HTERT RPE-1 (cell line): ENCODE measurements around the gene PCDHB15.
"Not testable (repeated sequence)": the region's sequence is repeated elsewhere in the genome, so short reads cannot be mapped to it uniquely, and the experiment has no call there.

Experiments used
- in situ Hi-C: fragments of 300-500 bp; cut with MboI; formaldehyde crosslinking; loops from 4 replicates; pipeline ENCODE4 v1.14.3; 2020; ENCODE audit warnings: low sequenced_read_pairs

Gene PCDHB15

GRCh38 chr5:141247434-141247833 lies 2.2 kb downstream of the PCDHB15 start:
- in situ Hi-C loops = not testable (repeated sequence)

GRCh38 chr5:141250576-141250975 lies 5.4 kb downstream of the PCDHB15 start:
- in situ Hi-C loops = no loop called here

- in situ Hi-C loops = no loop called here
Measured at GRCh38 chr5:141258464-141258863, 13.3 kb downstream of the PCDHB15 start.

GRCh38 chr5:141258948-141259347 lies 13.8 kb downstream of the PCDHB15 start:
- in situ Hi-C loops = no loop called here

GRCh38 chr5:141260458-141261237 lies 15.5 kb downstream of the PCDHB15 start:
- in situ Hi-C loops = no loop called here

GRCh38 chr5:141261238-141261546 lies 16.0 kb downstream of the PCDHB15 start:
- in situ Hi-C loops = no loop called here

- in situ Hi-C loops = no loop called here
Measured at GRCh38 chr5:141269195-141269594, 24.0 kb downstream of the PCDHB15 start.

- in situ Hi-C loops = no loop called here
Measured at GRCh38 chr5:141272906-141273305, 27.7 kb downstream of the PCDHB15 start.

- in situ Hi-C loops = no loop called here
Measured at GRCh38 chr5:141298376-141298775, 53.2 kb downstream of the PCDHB15 start.
